ENCODE data around the gene KLHL13.

The KLHL13 gene

GRCh38 chrX:117919755-117920154 is 196.9 kb downstream of the KLHL13 start:
- Histone ChIP-seq H3K9me3 (no peaks in the 10 kb centered on the region), H3K27me3 (no peaks in the 10 kb centered on the region), H3K36me3 (peaks cover 10% of the 10 kb centered on the region), H3K4me1 (no peaks in the 10 kb centered on the region), H3K4me3 (ENCODE audit: low read depth, low read length) (no peak overlapping the region)
- DNase-seq = no peak
- no peak for TF ChIP-seq CTCF (IDR thresholded peaks at IDR 0.05; ENCODE audit: low read depth, low read length)

GRCh38 chrX:117910216-117910615 is 206.4 kb downstream of the KLHL13 start:
- Histone ChIP-seq H3K9me3 (no peaks in the 10 kb centered on the region), H3K4me1 (no peaks in the 10 kb centered on the region), H3K27me3 (no peaks in the 10 kb centered on the region), H3K4me3 (ENCODE audit: low read depth, low read length) (no peak overlapping the region), H3K36me3 (peaks cover 6% of the 10 kb centered on the region)
- no peak for TF ChIP-seq CTCF (IDR thresholded peaks at IDR 0.05; ENCODE audit: low read depth, low read length)
- no peak for DNase-seq

- H3K4me3 ChIP-seq (ENCODE audit: low read depth, low read length) = no peak overlapping the region
- H3K9me3 ChIP-seq = no peaks in the 10 kb centered on the region
- no peaks in the 10 kb centered on the region for H3K27me3 ChIP-seq
- TF ChIP-seq CTCF (IDR thresholded peaks at IDR 0.05; ENCODE audit: low read depth, low read length) = no peak
- 0 out of 2 replicates have a peak, but pooled peaks cover 3% of the 10 kb centered on the region for H3K4me1 ChIP-seq
- H3K36me3 ChIP-seq = peaks cover 4% of the 10 kb centered on the region; the same call in 1 of the 2 replicates
- DNase-seq = no peak
Observed at GRCh38 chrX:117898226-117898625, 218.4 kb downstream of the KLHL13 start.

- no peak overlapping the region for H3K4me3 ChIP-seq (ENCODE audit: low read depth, low read length)
- no peaks in the 10 kb centered on the region for H3K9me3 ChIP-seq
- H3K4me1 ChIP-seq = 0 out of 2 replicates have a peak, but pooled peaks cover 3% of the 10 kb centered on the region
- H3K36me3 ChIP-seq = peaks cover 4% of the 10 kb centered on the region; the same call in 1 of the 2 replicates
- TF ChIP-seq CTCF (IDR thresholded peaks at IDR 0.05; ENCODE audit: low read depth, low read length) = no peak
- no peaks in the 10 kb centered on the region for H3K27me3 ChIP-seq
- no peak for DNase-seq
Observed at GRCh38 chrX:117895418-117895817, 221.2 kb downstream of the KLHL13 start.

GRCh38 chrX:117892469-117892868 is 224.1 kb downstream of the KLHL13 start:
- no peak overlapping the region for H3K4me3 ChIP-seq (ENCODE audit: low read depth, low read length)
- 0 out of 2 replicates have a peak, but pooled peaks cover 3% of the 10 kb centered on the region for H3K4me1 ChIP-seq
- H3K36me3 ChIP-seq = no peaks in the 10 kb centered on the region
- DNase-seq = no peak
- no peaks in the 10 kb centered on the region for H3K27me3 ChIP-seq
- TF ChIP-seq CTCF (IDR thresholded peaks at IDR 0.05; ENCODE audit: low read depth, low read length) = no peak
- H3K9me3 ChIP-seq = no peaks in the 10 kb centered on the region

GRCh38 chrX:117871796-117872195 is 244.8 kb downstream of the KLHL13 start:
- no peak for TF ChIP-seq CTCF (IDR thresholded peaks at IDR 0.05; ENCODE audit: low read depth, low read length)
- Histone ChIP-seq H3K9me3 (no peaks in the 10 kb centered on the region), H3K4me1 (no peaks in the 10 kb centered on the region), H3K4me3 (ENCODE audit: low read depth, low read length) (no peak overlapping the region), H3K27me3 (no peaks in the 10 kb centered on the region), H3K36me3 (no peaks in the 10 kb centered on the region)
- DNase-seq = no peak
